Endothelial cell of umbilical vein (primary cell): ENCODE results near the gene SGCB. TPM values are rescaled to one million over a fixed set of nuclear protein-coding genes. Genes with fewer than 3 reads are reported as not detected.
A peak's percentile ranks its signal among the peaks of the same experiment; 100 is the strongest.

Experiments used
- BruUV-seq: library from RNA; stranded (reverse); fragments of 400-500 nt; replicated peaks from 2 replicates; lab custom pipeline; 2021; lab: Mats Ljungman, UMichigan
- CTCF ChIA-PET: fragments of 300-600, 350-600 bp; sonication (Branson Sonifier 250); formaldehyde crosslinking; loops from one replicate; lab custom pipeline; 2021; ENCODE audit warnings: antibody characterized with exemption, inconsistent platforms; lab: Charles Lee
- POLR2A ChIA-PET: fragments of 300-600, 350-600 bp; sonication (Branson Sonifier 250); formaldehyde crosslinking; loops from one replicate; lab custom pipeline; 2021; ENCODE audit warnings: antibody characterized with exemption, inconsistent platforms; lab: Charles Lee
- DNase-seq: peaks from one replicate; pipeline ENCODE4 v3.0.0-alpha.2; 2011; ENCODE audit warnings: low read depth, low spot score
- FAIRE-seq: peaks from 2 replicates; lab custom pipeline; 2011; peaks lifted over from hg19 to GRCh38; lab: Jason Lieb, UNC
- H2AFZ ChIP-seq: 2 replicates; pipeline ENCODE4 v1.6.0; 2012; ENCODE audit warnings: low read depth, low read length, control low read depth, inconsistent platforms
- H3K27ac ChIP-seq: 2 replicates; pipeline ENCODE4 v1.5.1; 2011; ENCODE audit warnings: low read depth, mild to moderate bottlenecking, control low read depth, low read length, moderate library complexity; ENCODE audit not compliant: insufficient read depth
- H3K27me3 ChIP-seq, 2 experiments: 2 replicates each; pipeline versions ENCODE4 v1.6.0 to v1.6.1; 2011; ENCODE audit warnings: low read length in 2 of 2, mixed read lengths in 1 of 2; ENCODE audit not compliant: control insufficient read depth in 2 of 2, insufficient read depth in 2 of 2
- H3K36me3 ChIP-seq, 2 experiments: 2 replicates in 1 of 2; 3 replicates in 1 of 2; pipeline ENCODE4 v1.5.1; 2011; ENCODE audit warnings: low read length in 2 of 2, mild to moderate bottlenecking in 1 of 2, moderate library complexity in 1 of 2; ENCODE audit not compliant: control insufficient read depth in 2 of 2, insufficient read depth in 2 of 2; ENCODE audit errors: extremely low read depth in 1 of 2
- H3K4me1 ChIP-seq: 3 replicates; pipeline ENCODE4 v1.5.1; 2011; ENCODE audit warnings: mild to moderate bottlenecking, low read length; ENCODE audit not compliant: control insufficient read depth, insufficient read depth; ENCODE audit errors: extremely low read depth
- H3K4me2 ChIP-seq: 2 replicates; pipeline ENCODE4 v1.6.1; 2011; ENCODE audit warnings: low read length, control low read depth, mixed read lengths; ENCODE audit not compliant: insufficient read depth
- H3K4me3 ChIP-seq, 3 experiments: fragments of 200-600 bp in 1 of 3; sonication (generic), shearing (Covaris generic) in 1 of 3; replicated peaks in 1 of 3; 2 replicates each; pipeline ENCODE4 v1.5.1; 2011 to 2016; ENCODE audit warnings: control low read depth in 3 of 3, low read length in 3 of 3, mild to moderate bottlenecking in 2 of 3, inconsistent platforms in 1 of 3, low read depth in 1 of 3, moderate library complexity in 1 of 3; ENCODE audit not compliant: insufficient read depth in 1 of 3
- H3K79me2 ChIP-seq: 2 replicates; pipeline ENCODE4 v1.6.0; 2012; ENCODE audit warnings: low read length, inconsistent platforms; ENCODE audit not compliant: control insufficient read depth, insufficient read depth
- H3K9ac ChIP-seq: replicated peaks from 2 replicates; pipeline ENCODE3; 2011; ENCODE audit warnings: low read length, control low read depth; ENCODE audit not compliant: insufficient read depth; ENCODE audit errors: extremely low read depth
- H3K9me1 ChIP-seq: replicated peaks from 3 replicates; pipeline ENCODE4 v1.6.0; 2011; ENCODE audit warnings: mild to moderate bottlenecking, low read length; ENCODE audit not compliant: control insufficient read depth, insufficient read depth; ENCODE audit errors: extremely low read depth
- H3K9me3 ChIP-seq: replicated peaks from 2 replicates; pipeline ENCODE4 v1.5.1; 2012; ENCODE audit warnings: low read length, inconsistent platforms; ENCODE audit not compliant: control insufficient read depth, insufficient read depth
- H4K20me1 ChIP-seq: replicated peaks from 2 replicates; pipeline ENCODE3; 2011; ENCODE audit warnings: mild to moderate bottlenecking, low read length; ENCODE audit not compliant: control insufficient read depth, insufficient read depth; ENCODE audit errors: extremely low read depth
- CTCF ChIP-seq, 2 donors: IDR thresholded peaks; 1 replicate in 1 of 2; 2 replicates in 1 of 2; pipeline ENCODE4 v1.5.1; 2011; ENCODE audit warnings: low read length in 2 of 2, mild to moderate bottlenecking in 2 of 2, moderate library complexity in 2 of 2, control low read depth in 1 of 2, inconsistent platforms in 1 of 2, low read depth in 1 of 2; ENCODE audit not compliant: insufficient read depth in 1 of 2; ENCODE audit errors: extremely low read depth in 1 of 2
- EZH2 ChIP-seq: IDR thresholded peaks from 2 replicates; pipeline ENCODE4 v1.6.1; 2012; ENCODE audit warnings: borderline replicate concordance, low read depth, mild to moderate bottlenecking, moderate library complexity, low read length, inconsistent platforms; ENCODE audit not compliant: severe bottlenecking
- FOS ChIP-seq: IDR thresholded peaks from 2 replicates; pipeline ENCODE4 v1.6.1; 2011; ENCODE audit warnings: mild to moderate bottlenecking, low read length, moderate library complexity, borderline replicate concordance; ENCODE audit not compliant: insufficient read depth
- GATA2 ChIP-seq: IDR thresholded peaks from 2 replicates; pipeline ENCODE4 v1.7.0; 2011; ENCODE audit warnings: low read depth, mild to moderate bottlenecking, moderate library complexity, mixed read lengths, low read length; ENCODE audit not compliant: insufficient read length, insufficient read depth
- JUN ChIP-seq: IDR thresholded peaks from 2 replicates; pipeline ENCODE4 v1.6.1; 2011; ENCODE audit warnings: borderline replicate concordance, low read depth; ENCODE audit not compliant: insufficient read length, insufficient read depth
- MAX ChIP-seq: IDR thresholded peaks from 2 replicates; pipeline ENCODE4 v1.6.1; 2011; ENCODE audit not compliant: insufficient read depth, insufficient read length
- MYC ChIP-seq: IDR thresholded peaks from one replicate; pipeline ENCODE4 v1.6.1; 2011; ENCODE audit warnings: mild to moderate bottlenecking, low read depth, low read length
- POLR2A ChIP-seq: IDR thresholded peaks from 2 replicates; pipeline ENCODE4 v1.6.1; 2012; ENCODE audit warnings: low read depth, mild to moderate bottlenecking, control low read depth, low read length
- POLR2AphosphoS5 ChIP-seq: IDR thresholded peaks from 2 replicates; pipeline ENCODE4 v1.6.1; 2012; ENCODE audit warnings: low read depth, mild to moderate bottlenecking, control low read depth, low read length, moderate library complexity; ENCODE audit not compliant: insufficient read depth
- dilution Hi-C: fragments of 300-500 bp; cut with MboI; formaldehyde crosslinking; loops from one replicate; pipeline ENCODE4 v1.15.0; 2019; ENCODE audit warnings: low sequenced_read_pairs; ENCODE audit not compliant: extremely low pct_ligation_motif_present
- intact Hi-C: fragments of 100-400 bp; cut with micrococcal nuclease; formaldehyde crosslinking; loops from one replicate; pipeline ENCODE4 v1.10.0; 2022
- polyA plus RNA-seq, 4 experiments: library from polyadenylated mRNA; depleted of rRNA in 3 of 4; stranded (reverse) in 3 of 4; unstranded in 1 of 4; fragments of >200 nt; gene quantifications; 2 replicates each; pipeline versions ENCODE4 v1.2.1 to v1.2.3, GENCODE V29; 2011 to 2012; ENCODE audit warnings: missing spikeins in 1 of 4
- total RNA-seq: library from RNA; stranded (reverse); gene quantifications from 2 replicates; pipeline ENCODE4 v1.2.3, GENCODE V29; 2021

SGCB gene
- total and polyA plus RNA-seq, 2 donors (not counting 3 experiments of a cell fraction or from before 2014, with no cell fraction given), result 13.7 to 54.0 TPM

DNA sequence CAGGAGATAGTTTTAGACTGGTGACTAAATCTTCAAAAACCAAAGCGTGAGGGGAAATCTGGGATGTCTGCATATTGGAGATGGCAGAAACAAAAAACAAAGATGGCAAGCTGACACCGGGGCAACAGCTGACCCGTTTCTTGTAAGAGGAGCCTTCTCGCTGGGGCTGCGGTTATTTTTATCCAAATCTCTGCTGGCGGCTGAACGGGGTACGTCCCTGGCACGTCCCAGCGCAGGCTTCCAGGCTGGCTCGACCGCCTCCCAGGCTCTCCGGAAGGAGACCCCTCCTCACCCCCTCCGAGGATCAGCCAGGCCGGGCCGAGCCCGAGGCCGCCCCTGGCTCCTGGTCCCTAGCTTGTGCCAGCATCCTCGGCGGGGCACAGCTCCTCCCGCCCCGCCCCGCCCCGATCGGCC, 403 bp downstream of the SGCB start:
- H3K4me1 ChIP-seq, result peaks cover 20% of the 10 kb centered on the region
- peak overlapping the region; percentile 95 for H2AFZ ChIP-seq
- H4K20me1 ChIP-seq, result peaks cover 9% of the 10 kb centered on the region
- H3K9me3 ChIP-seq, result no peaks in the 10 kb centered on the region
- H3K36me3 ChIP-seq, result no peaks in the 10 kb centered on the region
- peaks cover 21 to 31% of the 10 kb centered on the region in 2 experiments for H3K27me3 ChIP-seq
- peak overlapping the region; percentile 59 to 98 (median 72) for H3K4me3 ChIP-seq
- no TSS peak for BruUV-seq
- dilution Hi-C loops, result no loop called here
- ChIA-PET CTCF (interaction anchor here (0.7 to 2.0 kb wide), 6 partner anchors 11 to 946 kb away, joined by 3 to 13 read pairs (median 4); partner anchors contain the start of genes DCUN1D4 and SPATA18), POLR2A (interaction anchor here (0.9 to 1.1 kb wide), 2 partner anchors 14 to 195 kb away, joined by 3 to 5 read pairs; partner anchors contain the start of gene DCUN1D4)
- peaks cover 39% of the 10 kb centered on the region for H3K79me2 ChIP-seq
- no peak for FAIRE-seq
- H3K27ac ChIP-seq, result peak overlapping the region; percentile 9
- H3K4me2 ChIP-seq, result peak overlapping the region; percentile 99
- TF ChIP-seq MAX (no peak), JUN (no peak), MYC (no peak), GATA2 (no peak), FOS (no peak), POLR2A (no peak), POLR2AphosphoS5 (no peak), CTCF (IDR thresholded peaks at IDR 0.05; ENCODE audit: extremely low read depth in 1 of 2, insufficient read depth in 1 of 2, low read depth in 1 of 2, low read length in 2 of 2) (no peak), EZH2 (no peak)
- peak; percentile 42 for DNase-seq
- H3K9ac ChIP-seq, result peak overlapping the region; percentile 61
- intact Hi-C loops, result no loop called here
- no peaks in the 10 kb centered on the region for H3K9me1 ChIP-seq
